Renal pelvis (tissue), 4 donors: ENCODE results near the gene IGLL5. TPM values are rescaled to one million over a fixed set of nuclear protein-coding genes. Genes with fewer than 3 reads are reported as not detected.
"Not testable (repeated sequence)": the region's sequence is repeated elsewhere in the genome, so short reads cannot be mapped to it uniquely, and the experiment has no call there.

ENCODE experiments used
- DNase-seq: peaks from one replicate; pipeline ENCODE4 v3.0.0-alpha.2; 2013
- polyA plus RNA-seq, 3 donors: library from polyadenylated mRNA; unstranded; fragments of 120-200 nt; gene quantifications; one replicate each; pipeline ENCODE4 v1.2.1, GENCODE V29; 2013; ENCODE audit not compliant: insufficient read length in 3 of 3

The IGLL5 gene
- polyA plus RNA-seq, 3 donors, result 0.48 TPM; not detected in 2

- not testable (repeated sequence) for DNase-seq
Measured at GRCh38 chr22:22900527-22901205, 13.1 kb downstream of the IGLL5 start.

GRCh38 chr22:22901578-22902218, 14.1 kb downstream of the IGLL5 start:
- no peak for DNase-seq

GRCh38 chr22:22902247-22903001, 14.8 kb downstream of the IGLL5 start:
- no peak for DNase-seq

- DNase-seq, result no peak
Measured at GRCh38 chr22:22903355-22903777, 15.8 kb downstream of the IGLL5 start.

- not testable (repeated sequence) for DNase-seq
Measured at GRCh38 chr22:22903781-22904192, 16.2 kb downstream of the IGLL5 start.

- not testable (repeated sequence) for DNase-seq
Measured at GRCh38 chr22:22904736-22905135, 17.1 kb downstream of the IGLL5 start.

- DNase-seq, result not testable (repeated sequence)
Measured at GRCh38 chr22:22906391-22906790, 18.8 kb downstream of the IGLL5 start.

- DNase-seq, result no peak
Measured at GRCh38 chr22:22906907-22907550, 19.4 kb downstream of the IGLL5 start.

GRCh38 chr22:22907551-22908494, 20.2 kb downstream of the IGLL5 start:
- DNase-seq, result no peak

- no peak for DNase-seq
Measured at GRCh38 chr22:22908495-22908861, 20.9 kb downstream of the IGLL5 start.

- no peak for DNase-seq
Measured at GRCh38 chr22:22908941-22909604, 21.5 kb downstream of the IGLL5 start.

GRCh38 chr22:22909605-22910271, 22.1 kb downstream of the IGLL5 start:
- no peak for DNase-seq

GRCh38 chr22:22910272-22911240, 22.9 kb downstream of the IGLL5 start:
- DNase-seq, result no peak

GRCh38 chr22:22911327-22912134, 23.9 kb downstream of the IGLL5 start:
- DNase-seq, result no peak

GRCh38 chr22:22912135-22912987, 24.7 kb downstream of the IGLL5 start:
- DNase-seq, result no peak

GRCh38 chr22:22912988-22913253, 25.3 kb downstream of the IGLL5 start:
- DNase-seq, result no peak

- no peak for DNase-seq
Measured at GRCh38 chr22:22913989-22914388, 26.4 kb downstream of the IGLL5 start.
